ENCODE results near the gene HSF4.
A peak's percentile ranks its signal among the peaks of the same experiment; 100 is the strongest.

HSF4 gene

GRCh38 chr16:67162506-67163163 is 1.9 kb upstream of the HSF4 start:
- Histone ChIP-seq H3K27ac (ENCODE audit: low read length) (no peak overlapping the region), H3K9ac (ENCODE audit: low read length) (no peak overlapping the region), H3K4me3 (ENCODE audit: low read length) (peak overlapping the region; percentile 30), H3K4me1 (ENCODE audit: control insufficient read depth, low read depth, low read length) (peaks cover 3% of the 10 kb centered on the region), H3K27me3 (ENCODE audit: control insufficient read depth, insufficient read depth, low read length) (peaks cover 100% of the 10 kb centered on the region), H3K36me3 (ENCODE audit: control insufficient read depth, low read depth, low read length) (no peaks in the 10 kb centered on the region), H3K9me3 (ENCODE audit: control insufficient read depth, low read depth, low read length) (no peaks in the 10 kb centered on the region)

- Histone ChIP-seq H3K9me3 (ENCODE audit: control insufficient read depth, low read depth, low read length) (no peaks in the 10 kb centered on the region), H3K9ac (ENCODE audit: low read length) (no peak overlapping the region), H3K36me3 (ENCODE audit: control insufficient read depth, low read depth, low read length) (no peaks in the 10 kb centered on the region), H3K4me1 (ENCODE audit: control insufficient read depth, low read depth, low read length) (peaks cover 3% of the 10 kb centered on the region), H3K27me3 (ENCODE audit: control insufficient read depth, insufficient read depth, low read length) (peaks cover 100% of the 10 kb centered on the region), H3K4me3 (ENCODE audit: low read length) (peak overlapping the region; percentile 30), H3K27ac (ENCODE audit: low read length) (no peak overlapping the region)
Measured at GRCh38 chr16:67163164-67163998, 1.2 kb upstream of the HSF4 start.

GRCh38 chr16:67163999-67164558 is 466 bp upstream of the HSF4 start:
- H3K9ac ChIP-seq (ENCODE audit: low read length) = no peak overlapping the region
- H3K4me3 ChIP-seq (ENCODE audit: low read length) = peak overlapping the region; percentile 30
- no peak overlapping the region for H3K27ac ChIP-seq (ENCODE audit: low read length)

GRCh38 chr16:67165121-67166078 is 855 bp downstream of the HSF4 start:
- no peak overlapping the region for H3K9ac ChIP-seq (ENCODE audit: low read length)
- H3K4me1 ChIP-seq (ENCODE audit: control insufficient read depth, low read depth, low read length) = peaks cover 11% of the 10 kb centered on the region
- peaks cover 99% of the 10 kb centered on the region for H3K27me3 ChIP-seq (ENCODE audit: control insufficient read depth, insufficient read depth, low read length)
- peak overlapping the region; percentile 37 for H3K4me3 ChIP-seq (ENCODE audit: low read length)
- no peaks in the 10 kb centered on the region for H3K36me3 ChIP-seq (ENCODE audit: control insufficient read depth, low read depth, low read length)
- H3K9me3 ChIP-seq (ENCODE audit: control insufficient read depth, low read depth, low read length) = no peaks in the 10 kb centered on the region
- no peak overlapping the region for H3K27ac ChIP-seq (ENCODE audit: low read length)

More at GRCh38 chr16:67163999-67164558, 466 bp upstream of the HSF4 start:
- peaks cover 100% of the 10 kb centered on the region for H3K27me3 ChIP-seq (ENCODE audit: control insufficient read depth, insufficient read depth, low read length)
- no peaks in the 10 kb centered on the region for H3K9me3 ChIP-seq (ENCODE audit: control insufficient read depth, low read depth, low read length)
- H3K4me1 ChIP-seq (ENCODE audit: control insufficient read depth, low read depth, low read length) = peaks cover 6% of the 10 kb centered on the region
- H3K36me3 ChIP-seq (ENCODE audit: control insufficient read depth, low read depth, low read length) = no peaks in the 10 kb centered on the region

DNA sequence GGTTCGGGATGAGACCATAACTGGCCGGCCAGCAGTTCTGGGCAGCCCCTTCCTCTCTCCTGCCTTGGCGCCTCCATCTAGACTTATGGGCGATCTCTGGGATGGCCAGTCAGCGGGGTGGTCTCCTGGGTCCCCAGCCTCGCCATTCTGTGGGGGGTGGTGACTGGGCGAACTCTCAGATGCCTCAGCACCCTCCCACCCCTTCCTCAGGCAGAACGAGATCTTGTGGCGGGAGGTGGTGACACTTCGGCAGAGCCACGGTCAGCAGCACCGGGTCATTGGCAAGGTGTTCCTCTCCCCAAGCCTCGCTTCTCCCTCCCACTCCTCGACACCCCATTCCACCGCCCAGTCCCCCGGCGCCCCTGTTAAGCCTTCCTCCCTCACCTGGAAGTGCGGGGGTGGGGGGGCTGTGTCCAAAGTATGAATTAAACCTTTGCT is 1.6 kb downstream of the HSF4 start:
- peaks cover 11% of the 10 kb centered on the region for H3K4me1 ChIP-seq (ENCODE audit: control insufficient read depth, low read depth, low read length)
- no peaks in the 10 kb centered on the region for H3K36me3 ChIP-seq (ENCODE audit: control insufficient read depth, low read depth, low read length)
- H3K9ac ChIP-seq (ENCODE audit: low read length) = no peak overlapping the region
- no peaks in the 10 kb centered on the region for H3K9me3 ChIP-seq (ENCODE audit: control insufficient read depth, low read depth, low read length)
- H3K4me3 ChIP-seq (ENCODE audit: low read length) = no peak overlapping the region
- H3K27me3 ChIP-seq (ENCODE audit: control insufficient read depth, insufficient read depth, low read length) = peaks cover 97% of the 10 kb centered on the region
- no peak overlapping the region for H3K27ac ChIP-seq (ENCODE audit: low read length)

DNA sequence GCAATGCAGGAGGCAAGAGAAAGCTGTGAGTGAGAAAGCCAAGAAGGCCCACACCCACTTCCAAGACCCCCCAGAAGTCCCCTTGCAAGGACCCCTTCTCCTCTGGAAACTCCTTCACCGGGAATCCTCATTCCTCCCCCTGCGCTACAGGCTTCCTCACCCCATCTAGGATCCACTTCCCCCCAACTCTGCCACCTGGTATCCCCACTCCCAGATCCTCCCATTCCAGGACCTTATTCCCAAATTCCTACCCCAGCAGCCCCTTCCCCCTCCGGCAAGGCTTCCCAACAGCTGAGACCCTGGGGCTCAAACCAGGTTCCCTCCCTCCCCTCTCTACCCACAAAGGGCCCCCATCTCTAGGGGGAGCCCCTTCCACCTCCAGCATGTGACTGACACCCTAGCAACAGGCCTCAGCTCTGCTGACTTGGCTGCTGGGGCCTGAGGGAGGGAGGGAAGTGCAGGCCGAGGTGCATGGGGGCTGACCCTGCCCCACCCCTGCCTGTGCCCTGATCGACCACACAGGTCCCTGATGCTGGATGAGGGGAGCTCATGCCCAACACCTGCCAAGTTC is 2.1 kb downstream of the HSF4 start:
- H3K27ac ChIP-seq (ENCODE audit: low read length) = no peak overlapping the region
- H3K36me3 ChIP-seq (ENCODE audit: control insufficient read depth, low read depth, low read length) = no peaks in the 10 kb centered on the region
- H3K4me3 ChIP-seq (ENCODE audit: low read length) = no peak overlapping the region
- H3K4me1 ChIP-seq (ENCODE audit: control insufficient read depth, low read depth, low read length) = peaks cover 12% of the 10 kb centered on the region
- H3K9me3 ChIP-seq (ENCODE audit: control insufficient read depth, low read depth, low read length) = no peaks in the 10 kb centered on the region
- H3K27me3 ChIP-seq (ENCODE audit: control insufficient read depth, insufficient read depth, low read length) = peaks cover 97% of the 10 kb centered on the region
- no peak overlapping the region for H3K9ac ChIP-seq (ENCODE audit: low read length)

- H3K27me3 ChIP-seq (ENCODE audit: control insufficient read depth, insufficient read depth, low read length) = peaks cover 97% of the 10 kb centered on the region
- H3K9me3 ChIP-seq (ENCODE audit: control insufficient read depth, low read depth, low read length) = no peaks in the 10 kb centered on the region
- no peak overlapping the region for H3K9ac ChIP-seq (ENCODE audit: low read length)
- H3K4me1 ChIP-seq (ENCODE audit: control insufficient read depth, low read depth, low read length) = peaks cover 12% of the 10 kb centered on the region
- no peaks in the 10 kb centered on the region for H3K36me3 ChIP-seq (ENCODE audit: control insufficient read depth, low read depth, low read length)
- H3K27ac ChIP-seq (ENCODE audit: low read length) = no peak overlapping the region
- H3K4me3 ChIP-seq (ENCODE audit: low read length) = no peak overlapping the region
Measured at GRCh38 chr16:67167588-67167987, 3.0 kb downstream of the HSF4 start.

GRCh38 chr16:67169011-67169451 is 4.5 kb downstream of the HSF4 start:
- peak overlapping the region; percentile 66 for H3K4me3 ChIP-seq (ENCODE audit: low read length)
- no peak overlapping the region for H3K27ac ChIP-seq (ENCODE audit: low read length)
- H3K27me3 ChIP-seq (ENCODE audit: control insufficient read depth, insufficient read depth, low read length) = peaks cover 97% of the 10 kb centered on the region
- H3K9me3 ChIP-seq (ENCODE audit: control insufficient read depth, low read depth, low read length) = no peaks in the 10 kb centered on the region
- H3K9ac ChIP-seq (ENCODE audit: low read length) = no peak overlapping the region
- no peaks in the 10 kb centered on the region for H3K36me3 ChIP-seq (ENCODE audit: control insufficient read depth, low read depth, low read length)
- H3K4me1 ChIP-seq (ENCODE audit: control insufficient read depth, low read depth, low read length) = peaks cover 19% of the 10 kb centered on the region

DNA sequence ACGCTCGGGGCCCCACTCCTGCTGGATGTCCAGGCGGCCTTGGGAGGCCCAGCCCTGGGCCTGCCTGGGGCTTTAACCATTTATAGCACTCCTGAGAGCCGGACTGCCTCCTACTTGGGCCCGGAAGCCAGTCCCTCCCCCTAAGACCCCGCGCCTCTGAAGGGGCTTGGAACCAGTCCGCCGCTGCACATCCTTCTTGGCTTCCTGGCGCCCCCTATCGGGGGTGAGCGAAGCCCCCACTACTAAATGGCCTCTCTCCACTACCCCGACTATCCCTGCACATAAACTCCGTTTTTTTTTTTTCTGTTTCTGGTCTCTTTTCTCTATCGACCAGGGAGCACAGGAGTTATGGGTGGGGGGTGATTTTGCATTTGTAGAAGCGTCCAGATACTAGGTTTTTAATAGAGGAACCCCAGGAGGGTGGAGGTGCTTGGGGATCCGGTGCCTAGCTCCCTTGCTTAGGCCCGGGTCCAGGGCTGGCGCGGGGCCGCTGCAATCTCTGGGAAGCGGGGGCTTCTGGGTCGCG is 5.2 kb downstream of the HSF4 start:
- Histone ChIP-seq H3K27me3 (ENCODE audit: control insufficient read depth, insufficient read depth, low read length) (peaks cover 97% of the 10 kb centered on the region), H3K36me3 (ENCODE audit: control insufficient read depth, low read depth, low read length) (no peaks in the 10 kb centered on the region), H3K9me3 (ENCODE audit: control insufficient read depth, low read depth, low read length) (no peaks in the 10 kb centered on the region), H3K4me1 (ENCODE audit: control insufficient read depth, low read depth, low read length) (peaks cover 19% of the 10 kb centered on the region), H3K27ac (ENCODE audit: low read length) (no peak overlapping the region), H3K9ac (ENCODE audit: low read length) (no peak overlapping the region), H3K4me3 (ENCODE audit: low read length) (peak overlapping the region; percentile 66)

DNA sequence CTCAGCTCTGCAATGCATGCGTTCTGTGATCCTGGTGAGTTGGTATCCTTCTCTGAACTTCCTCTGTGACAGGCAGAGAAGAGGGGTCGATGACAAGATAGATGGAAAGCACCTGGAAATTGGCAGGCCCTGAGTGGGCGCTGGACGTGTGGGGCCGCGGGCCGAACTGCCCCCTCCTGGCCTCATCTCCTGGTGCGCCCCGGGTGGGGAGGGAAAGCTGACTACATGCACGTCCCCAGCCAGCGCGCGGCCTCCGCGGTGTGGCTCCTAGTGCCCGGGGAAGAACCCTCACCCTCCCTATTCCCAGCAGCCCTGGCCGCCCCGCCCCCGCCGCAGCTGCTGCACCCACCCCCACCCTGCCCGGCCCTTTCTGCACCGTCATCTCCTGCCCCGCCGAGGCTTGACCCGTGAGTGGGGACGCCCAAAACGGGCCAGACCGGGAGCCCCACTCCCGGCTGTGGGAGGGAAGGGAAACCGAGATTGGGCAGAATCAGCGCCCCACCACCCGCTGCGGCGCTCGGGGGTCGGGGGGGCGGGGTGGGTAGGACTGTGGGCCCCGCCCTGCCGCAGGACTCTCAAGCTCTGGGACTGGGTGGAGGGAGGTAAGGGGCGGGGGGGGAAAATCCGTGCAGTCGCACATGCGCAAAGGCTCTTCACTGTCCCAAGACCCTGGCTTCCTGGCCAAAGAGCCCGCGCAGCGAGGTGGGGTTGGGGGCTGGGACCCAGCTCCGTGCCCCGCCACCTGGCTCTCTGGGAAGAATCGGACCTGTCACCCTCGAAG is 5.8 kb downstream of the HSF4 start, which contains the start of gene NOL3:
TSS of gene NOL3 (plus strand) at position 371 of the 781 bp plus-strand sequence.
- Histone ChIP-seq H3K9me3 (ENCODE audit: control insufficient read depth, low read depth, low read length) (no peaks in the 10 kb centered on the region), H3K27ac (ENCODE audit: low read length) (no peak within 1 kb of the TSS), H3K36me3 (ENCODE audit: control insufficient read depth, low read depth, low read length) (no peaks in the 10 kb centered on the region), H3K4me1 (ENCODE audit: control insufficient read depth, low read depth, low read length) (peaks cover 19% of the 10 kb centered on the region), H3K27me3 (ENCODE audit: control insufficient read depth, insufficient read depth, low read length) (peaks cover 97% of the 10 kb centered on the region), H3K4me3 (ENCODE audit: low read length) (peak within 1 kb of the TSS; percentile 66), H3K9ac (ENCODE audit: low read length) (no peak within 1 kb of the TSS)

Measured in iPS-18a (cell line).